Measurements from ENCODE around the gene JUND. TPM values are rescaled to one million over a fixed set of nuclear protein-coding genes. Genes with fewer than 3 reads are reported as not detected.

The JUND gene
- total and polyA plus RNA-seq, 4 donors, result 12.8 to 103 (median 41.8) TPM

- 31% methylated on average over 4 of the region's 4 CpGs for WGBS
- no peak overlapping the region for H3K4me3 ChIP-seq (ENCODE audit: low read depth in 1 of 3, low read length in 3 of 3)
- no peak overlapping the region for H3K9ac ChIP-seq (ENCODE audit: low read depth in 1 of 2, low read length in 2 of 2)
- H3K27me3 ChIP-seq (ENCODE audit: control insufficient read depth in 4 of 4, insufficient read depth in 4 of 4, low read length in 3 of 4), result peaks cover 0 to 6% (median 0%) of the 10 kb centered on the region in 4 donors
- no peaks in the 10 kb centered on the region for H3K4me1 ChIP-seq (ENCODE audit: control insufficient read depth in 4 of 4, insufficient read depth in 4 of 4, low read length in 3 of 4)
- H3K9me3 ChIP-seq (ENCODE audit: control insufficient read depth in 4 of 4, low read length in 3 of 4), result peaks cover 0 to 7% (median 6%) of the 10 kb centered on the region in 4 donors
- no peak for DNase-seq (ENCODE audit: low spot score)
- no peaks in the 10 kb centered on the region for H3K36me3 ChIP-seq (ENCODE audit: control insufficient read depth in 4 of 4, insufficient read depth in 3 of 4, low read depth in 1 of 4, low read length in 3 of 4)
- H3K27ac ChIP-seq (ENCODE audit: low read depth in 1 of 2, low read length in 2 of 2), result no peak overlapping the region
- TF ChIP-seq EGR1 (IDR thresholded peaks at IDR 0.05; ENCODE audit: low read depth in 2 of 2) (no peak), FOXA2 (IDR thresholded peaks at IDR 0.05) (no peak), TAF1 (conservative IDR thresholded peaks at IDR 0.05) (no peak), REST (IDR thresholded peaks at IDR 0.05) (no peak), NR2F2 (IDR thresholded peaks at IDR 0.05) (no peak), ZBTB33 (IDR thresholded peaks at IDR 0.05) (no peak), MAX (IDR thresholded peaks at IDR 0.05) (no peak), JUND (IDR thresholded peaks at IDR 0.05) (no peak), CTCF (IDR thresholded peaks at IDR 0.05; ENCODE audit: low read depth, low read length, missing input control) (no peak), SP1 (IDR thresholded peaks at IDR 0.05) (no peak), RXRA (IDR thresholded peaks at IDR 0.05) (no peak), ATF3 (IDR thresholded peaks at IDR 0.05) (no peak), HNF4G (IDR thresholded peaks at IDR 0.05) (no peak), FOXA1 (IDR thresholded peaks at IDR 0.05) (no peak), RAD21 (IDR thresholded peaks at IDR 0.05) (no peak), YY1 (IDR thresholded peaks at IDR 0.05) (no peak), GABPA (IDR thresholded peaks at IDR 0.05 in 1 of 2, conservative IDR thresholded peaks at IDR 0.05 in 1 of 2) (no peak), HNF4A (conservative IDR thresholded peaks at IDR 0.05) (no peak)
Measured at GRCh38 chr19:18231775-18232174, 49.6 kb downstream of the JUND start.
